K562 (cell line): ENCODE data around the gene SCN4A. TPM values are rescaled to one million over a fixed set of nuclear protein-coding genes. Genes with fewer than 3 reads are reported as not detected.

Source experiments
- CBX1 ChIP-seq: sonication (generic); IDR thresholded peaks from 2 replicates; pipeline ENCODE4 v1.6.1; 2016; ENCODE audit warnings: antibody characterized with exemption, low read depth, mild to moderate bottlenecking
- COPS2 ChIP-seq: fragments of 450-650 bp; conservative IDR thresholded peaks from 2 replicates; pipeline ENCODE4 v1.6.1; 2016; ENCODE audit warnings: mild to moderate bottlenecking, moderate library complexity
- DMBX1 ChIP-seq: fragments of 250-450 bp; sonication (Bioruptor Pico); IDR thresholded peaks from 2 replicates; pipeline ENCODE4 v1.8.0; 2022; ENCODE audit warnings: inconsistent platforms, mild to moderate bottlenecking, moderate library complexity, borderline replicate concordance
- FOXP1 ChIP-seq: sonication (generic); formaldehyde crosslinking; IDR thresholded peaks from 2 replicates; pipeline ENCODE4 v1.8.0; 2022; ENCODE audit warnings: mild to moderate bottlenecking, missing genetic modification reagents
- HDAC2 ChIP-seq: fragments of 450-650 bp; IDR thresholded peaks from 2 replicates; pipeline ENCODE4 v1.6.1; 2016; ENCODE audit warnings: mild to moderate bottlenecking
- HNRNPL ChIP-seq: fragments of 200-400 bp; formaldehyde crosslinking; IDR thresholded peaks from 2 replicates; pipeline ENCODE4 v1.6.1; 2017; ENCODE audit warnings: low read depth, mild to moderate bottlenecking, low read length
- LARP7 ChIP-seq: fragments of 450-650 bp; IDR thresholded peaks from 2 replicates; pipeline ENCODE4 v1.6.1; 2016
- MAFF ChIP-seq: IDR thresholded peaks from 2 replicates; pipeline ENCODE4 v1.6.1; 2012; ENCODE audit warnings: low read length, improper control_type of control experiment
- NBN ChIP-seq: fragments of 450-650 bp; IDR thresholded peaks from 2 replicates; pipeline ENCODE4 v1.6.1; 2016; ENCODE audit warnings: low read depth, mild to moderate bottlenecking
- NFYB ChIP-seq: IDR thresholded peaks from 2 replicates; pipeline ENCODE4 v1.6.1; 2011; ENCODE audit warnings: mild to moderate bottlenecking, moderate library complexity; ENCODE audit not compliant: insufficient read length; ENCODE audit errors: extremely low read depth
- NR3C1 ChIP-seq: sonication (generic); formaldehyde crosslinking; IDR thresholded peaks from 2 replicates; pipeline ENCODE4 v1.8.1; 2022; ENCODE audit warnings: missing genetic modification reagents
- POU5F1 ChIP-seq: fragments of 150-350 bp; IDR thresholded peaks from 2 replicates; pipeline ENCODE4 v1.6.1; 2014; ENCODE audit warnings: borderline replicate concordance, low read length, low read depth, mild to moderate bottlenecking; ENCODE audit not compliant: partially characterized antibody
- PRMT5 ChIP-seq: sonication (generic); formaldehyde crosslinking; IDR thresholded peaks from 2 replicates; pipeline ENCODE4 v1.5.0; 2020; ENCODE audit warnings: missing genetic modification reagents
- RBM25 ChIP-seq: fragments of 200-400 bp; formaldehyde crosslinking; IDR thresholded peaks from 2 replicates; pipeline ENCODE4 v1.6.1; 2018; ENCODE audit warnings: low read length, low read depth, moderate library complexity; ENCODE audit not compliant: severe bottlenecking
- RFX5 ChIP-seq: IDR thresholded peaks from 2 replicates; pipeline ENCODE4 v1.6.1; 2011; ENCODE audit warnings: low read depth, mild to moderate bottlenecking, improper control_type of control experiment, low read length
- SPI1 ChIP-seq: IDR thresholded peaks from 2 replicates; pipeline ENCODE4 v1.6.1; 2011; ENCODE audit warnings: low read depth, low read length, control low read depth, borderline replicate concordance
- SUPT5H ChIP-seq: fragments of 450-650 bp; IDR thresholded peaks from 2 replicates; pipeline ENCODE4 v1.6.1; 2016
- TRIM25 ChIP-seq: fragments of 450-650 bp; IDR thresholded peaks from 2 replicates; pipeline ENCODE4 v1.7.0; 2016; ENCODE audit warnings: borderline replicate concordance
- ZBTB17 ChIP-seq: fragments of 450-650 bp; formaldehyde crosslinking; IDR thresholded peaks from 2 replicates; pipeline ENCODE4 v1.4.0; 2020; ENCODE audit warnings: mild to moderate bottlenecking
- ZNF140 ChIP-seq: fragments of 250-450 bp; sonication (Bioruptor Pico); IDR thresholded peaks from 2 replicates; pipeline ENCODE4 v1.8.0; 2021; ENCODE audit warnings: moderate library complexity, mild to moderate bottlenecking, inconsistent platforms
- ZNF274 ChIP-seq: IDR thresholded peaks from 2 replicates; pipeline ENCODE4 v1.6.1; 2011; ENCODE audit warnings: low read depth, mild to moderate bottlenecking, low read length, moderate library complexity, borderline replicate concordance
- ZNF436 ChIP-seq: fragments of 250-450, 450-650 bp; sonication (Bioruptor Pico); formaldehyde crosslinking; IDR thresholded peaks from 2 replicates; pipeline ENCODE4 v1.7.0; 2020; ENCODE audit warnings: mild to moderate bottlenecking
- ZNF518B ChIP-seq: fragments of 250-450 bp; sonication (Bioruptor Pico); IDR thresholded peaks from 2 replicates; pipeline ENCODE4 v1.5.0; 2021; ENCODE audit warnings: mild to moderate bottlenecking, moderate library complexity
- ZNF766 ChIP-seq: fragments of 200-800 bp; sonication (Bioruptor generic); conservative IDR thresholded peaks from 2 replicates; pipeline ENCODE4 v1.6.1; 2016; ENCODE audit warnings: missing genetic modification characterization, missing compliant biosample characterization
- ZNF785 ChIP-seq: fragments of 250-450 bp; sonication (Bioruptor Pico); IDR thresholded peaks from 2 replicates; pipeline ENCODE4 v1.4.0; 2020; ENCODE audit warnings: mild to moderate bottlenecking
- polyA plus RNA-seq, 8 experiments: library from polyadenylated mRNA; depleted of rRNA in 4 of 8; stranded (reverse) in 5 of 8; unstranded in 3 of 8; fragments of >200 nt; fragmentation: Nextera tagmentation in 2 of 8; fragmentation: Illumina TruSeq in 1 of 8; extraction: Ambion mirVana in 2 of 8; extraction: Trizol in 1 of 8; gene quantifications; 2 replicates each; pipeline versions ENCODE4 v1.2.1 to v1.2.3, GENCODE V29; 2011 to 2014; ENCODE audit warnings: inconsistent platforms in 1 of 8, missing spikeins in 1 of 8
- total RNA-seq, 7 experiments: library from RNA; depleted of rRNA in 6 of 7; stranded (reverse); fragments of >200 nt in 6 of 7; fragmentation: Illumina TruSeq in 2 of 7; extraction: Trizol in 2 of 7; gene quantifications; 2 replicates each; pipeline versions ENCODE4 v1.2.1 to v1.2.3, GENCODE V29; 2011 to 2021; ENCODE audit warnings: low replicate concordance in 1 of 7

Gene SCN4A
- total and polyA plus RNA-seq, 9 of the 15 experiments (the other 6 are each of a cell fraction or from before 2014, with no cell fraction given), result 0.29 to 2.6 (median 1.4) TPM

GRCh38 chr17:64006361-64007088, 33.8 kb upstream of the SCN4A start (continued):
- TF ChIP-seq HNRNPL (no peak), LARP7 (no peak), HDAC2 (peak; percentile 83), SPI1 (peak; percentile 75; the same call in 1 of the 2 replicates), ZNF140 (CRISPR knock-in tag) (no peak), ZNF518B (CRISPR knock-in tag) (no peak), ZNF436 (no peak), RBM25 (no peak), NBN (peak; percentile 28; the same call in 1 of the 2 replicates), ZNF766 (peak; percentile 67; the same call in 1 of the 2 replicates), ZNF785 (CRISPR knock-in tag) (no peak), ZBTB17 (no peak), TRIM25 (no peak), COPS2 (no peak), PRMT5 (no peak), NFYB (no peak), RFX5 (no peak), POU5F1 (no peak), SUPT5H (peak; percentile 70), MAFF (no peak), DMBX1 (CRISPR knock-in tag) (peak; percentile 61; the same call in 1 of the 2 replicates), ZNF274 (no peak), CBX1 (peak; percentile 37; the same call in 1 of the 2 replicates), NR3C1 (no peak), FOXP1 (CRISPR knock-in tag) (no peak)
